Keratinocyte (primary cell): Measurements from ENCODE around the gene CILP. TPM values are rescaled to one million over a fixed set of nuclear protein-coding genes. Genes with fewer than 3 reads are reported as not detected.
A peak's percentile ranks its signal among the peaks of the same experiment; 100 is the strongest.

Experiments used
- DNase-seq: peaks from one replicate; pipeline ENCODE4 v3.0.0-alpha.2; 2011; ENCODE audit warnings: low read depth, missing footprints, low spot score
- FAIRE-seq: peaks from 2 replicates; lab custom pipeline; 2011; peaks lifted over from hg19 to GRCh38; lab: Jason Lieb, UNC
- H2AFZ ChIP-seq: 2 replicates; pipeline ENCODE4 v1.6.0; 2012; ENCODE audit warnings: low read length, control low read depth, inconsistent platforms; ENCODE audit not compliant: control insufficient read depth
- H3K27ac ChIP-seq: 2 replicates; pipeline ENCODE4 v1.5.1; 2011; ENCODE audit warnings: low read length; ENCODE audit not compliant: control insufficient read depth, insufficient read depth
- H3K27me3 ChIP-seq: 3 replicates; pipeline ENCODE4 v1.6.0; 2011; ENCODE audit warnings: low read length; ENCODE audit not compliant: control insufficient read depth, insufficient read depth; ENCODE audit errors: extremely low read depth
- H3K36me3 ChIP-seq, 2 experiments: 2 replicates in 1 of 2; 3 replicates in 1 of 2; pipeline ENCODE4 v1.5.1; 2011; ENCODE audit warnings: low read length in 2 of 2, mild to moderate bottlenecking in 1 of 2; ENCODE audit not compliant: control insufficient read depth in 2 of 2, insufficient read depth in 2 of 2; ENCODE audit errors: extremely low read depth in 1 of 2
- H3K4me1 ChIP-seq: 3 replicates; pipeline ENCODE4 v1.5.1; 2011; ENCODE audit warnings: low read length; ENCODE audit not compliant: control insufficient read depth, insufficient read depth; ENCODE audit errors: extremely low read depth
- H3K4me2 ChIP-seq: 3 replicates; pipeline ENCODE4 v1.6.0; 2011; ENCODE audit warnings: low read depth, low read length; ENCODE audit not compliant: control insufficient read depth, insufficient read depth; ENCODE audit errors: extremely low read depth
- H3K4me3 ChIP-seq, 3 experiments: fragments of 200-600 bp in 1 of 3; sonication (generic) in 1 of 3; 2 replicates in 2 of 3; 3 replicates in 1 of 3; pipeline ENCODE4 v1.5.1; 2011 to 2016; ENCODE audit warnings: low read length in 3 of 3, mild to moderate bottlenecking in 3 of 3, control low read depth in 2 of 3, inconsistent platforms in 1 of 3, low read depth in 1 of 3, mixed read lengths in 1 of 3, mixed run types in 1 of 3, moderate library complexity in 1 of 3; ENCODE audit not compliant: control insufficient read depth in 2 of 3, insufficient read depth in 2 of 3; ENCODE audit errors: extremely low read depth in 1 of 3
- H3K79me2 ChIP-seq: 2 replicates; pipeline ENCODE4 v1.6.0; 2012; ENCODE audit warnings: low read length; ENCODE audit not compliant: control insufficient read depth, insufficient read depth
- H3K9ac ChIP-seq: 3 replicates; pipeline ENCODE4 v1.6.0; 2011; ENCODE audit warnings: low read length; ENCODE audit not compliant: control insufficient read depth, insufficient read depth; ENCODE audit errors: extremely low read depth
- H3K9me1 ChIP-seq: 3 replicates; pipeline ENCODE4 v1.6.0; 2011; ENCODE audit warnings: low read length; ENCODE audit not compliant: control insufficient read depth, insufficient read depth; ENCODE audit errors: extremely low read depth
- H3K9me3 ChIP-seq: 2 replicates; pipeline ENCODE4 v1.5.1; 2012; ENCODE audit warnings: low read depth, low read length; ENCODE audit not compliant: control insufficient read depth
- H4K20me1 ChIP-seq: 3 replicates; pipeline ENCODE4 v1.6.0; 2011; ENCODE audit warnings: low read length; ENCODE audit not compliant: control insufficient read depth, insufficient read depth; ENCODE audit errors: extremely low read depth
- CTCF ChIP-seq, 3 experiments: IDR thresholded peaks in 1 of 3; conservative IDR thresholded peaks in 1 of 3; optimal IDR thresholded peaks in 1 of 3; 2 replicates in 2 of 3; 3 replicates in 1 of 3; pipeline versions ENCODE3 to v1.5.1; 2011; ENCODE audit warnings: low read length in 3 of 3, mild to moderate bottlenecking in 3 of 3, moderate library complexity in 2 of 3, control low read depth in 1 of 3, inconsistent platforms in 1 of 3; ENCODE audit not compliant: insufficient read depth in 2 of 3; ENCODE audit errors: extremely low read depth in 1 of 3
- EZH2 ChIP-seq: IDR thresholded peaks from one replicate; pipeline ENCODE4 v1.6.1; 2012; ENCODE audit warnings: inconsistent platforms, mild to moderate bottlenecking, low read length, moderate library complexity
- dilution Hi-C: fragments of 300-500 bp; cut with MboI; formaldehyde crosslinking; loops from one replicate; pipeline ENCODE4 v1.7.0; 2020; ENCODE audit warnings: low sequenced_read_pairs; ENCODE audit not compliant: extremely low pct_ligation_motif_present
- polyA plus RNA-seq, 5 experiments: library from polyadenylated mRNA; depleted of rRNA in 3 of 5; stranded (reverse) in 3 of 5; stranded (forward) in 1 of 5; unstranded in 1 of 5; fragments of >200 nt; gene quantifications; 1 replicate in 1 of 5; 2 replicates in 3 of 5; 3 replicates in 1 of 5; pipeline versions ENCODE4 v1.2.1 to v1.2.3, GENCODE V29; 2011 to 2012; ENCODE audit warnings: missing spikeins in 2 of 5, low read depth in 1 of 5, low replicate concordance in 1 of 5

The CILP gene
- polyA plus RNA-seq, 1 donor (not counting 4 experiments of a cell fraction or from before 2014, with no cell fraction given): not detected

DNA sequence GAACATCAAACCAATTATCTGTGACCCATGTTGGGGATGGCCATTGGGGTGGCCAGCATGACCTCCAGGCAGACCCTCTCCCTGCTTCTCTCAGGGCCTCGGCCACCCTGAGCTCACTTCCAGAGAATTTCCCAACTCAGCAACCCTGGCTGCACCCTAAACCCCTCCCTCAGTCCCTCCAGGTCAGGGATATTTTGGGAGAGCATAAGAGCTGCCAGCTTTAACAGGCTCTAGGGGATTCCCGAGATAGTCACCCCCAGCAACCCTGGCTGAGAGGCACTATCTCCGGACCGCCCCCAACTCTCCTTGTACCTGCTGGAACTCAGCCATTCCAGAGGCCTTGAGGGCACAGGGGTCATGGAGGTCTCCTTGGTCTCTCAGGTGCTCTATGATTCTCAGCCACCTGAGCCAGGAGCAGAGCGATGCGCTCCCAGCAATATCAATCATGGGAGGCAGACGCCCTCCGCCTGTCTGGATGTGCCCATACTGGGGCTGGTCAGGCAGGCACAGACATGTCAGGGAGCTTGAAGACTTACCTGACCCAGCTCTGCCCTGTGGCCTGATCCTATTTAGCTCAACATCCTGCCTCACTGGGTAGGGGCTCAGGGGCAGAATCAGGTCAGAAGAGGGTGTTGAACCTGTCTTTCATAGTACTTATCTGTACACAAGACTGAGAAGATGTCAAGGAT is 34.9 kb upstream of the CILP start:
- Histone ChIP-seq H3K27me3 (no peaks in the 10 kb centered on the region), H4K20me1 (no peaks in the 10 kb centered on the region), H3K9me3 (no peaks in the 10 kb centered on the region), H2AFZ (peak overlapping the region; percentile 74), H3K4me1 (peaks cover 17% of the 10 kb centered on the region), H3K9ac (peak overlapping the region; percentile 36), H3K27ac (peak overlapping the region; percentile 57), H3K36me3 (no peaks in the 10 kb centered on the region), H3K4me3 (peak overlapping the region in 1 of 3 experiments; percentile 21), H3K9me1 (peaks cover 3% of the 10 kb centered on the region), H3K79me2 (no peaks in the 10 kb centered on the region), H3K4me2 (peak overlapping the region; percentile 73)
- DNase-seq (peak; percentile 32), FAIRE-seq (peak; percentile 48)
- TF ChIP-seq CTCF (optimal IDR thresholded peaks at IDR 0.05 in 1 of 3, IDR thresholded peaks at IDR 0.05 in 1 of 3, conservative IDR thresholded peaks at IDR 0.05 in 1 of 3; ENCODE audit: extremely low read depth in 1 of 3, insufficient read depth in 2 of 3, low read length in 3 of 3) (no peak), EZH2 (no peak)
- dilution Hi-C loops: no loop called here

- no peak overlapping the region for H3K4me3 ChIP-seq
- peaks cover 3% of the 10 kb centered on the region for H3K9me1 ChIP-seq
- FAIRE-seq: no peak
- dilution Hi-C loops: no loop called here
- H4K20me1 ChIP-seq: no peaks in the 10 kb centered on the region
- TF ChIP-seq CTCF (optimal IDR thresholded peaks at IDR 0.05 in 1 of 3, IDR thresholded peaks at IDR 0.05 in 1 of 3, conservative IDR thresholded peaks at IDR 0.05 in 1 of 3; ENCODE audit: extremely low read depth in 1 of 3, insufficient read depth in 2 of 3, low read length in 3 of 3): no peak
- TF ChIP-seq EZH2: no peak
- peaks cover 17% of the 10 kb centered on the region for H3K4me1 ChIP-seq
- H3K27ac ChIP-seq: peak overlapping the region; percentile 57
- H3K79me2 ChIP-seq: no peaks in the 10 kb centered on the region
- H3K4me2 ChIP-seq: peak overlapping the region; percentile 73
- no peaks in the 10 kb centered on the region for H3K36me3 ChIP-seq
- peak overlapping the region; percentile 29 for H3K9ac ChIP-seq
- H2AFZ ChIP-seq: no peak overlapping the region
- no peaks in the 10 kb centered on the region for H3K9me3 ChIP-seq
- no peak for DNase-seq
- no peaks in the 10 kb centered on the region for H3K27me3 ChIP-seq
These were observed 34.0 kb upstream of the CILP start for GRCh38 chr15:65245096-65245856.
